ENCODE data around the gene GPR15.
A peak's percentile ranks its signal among the peaks of the same experiment; 100 is the strongest.

DNA sequence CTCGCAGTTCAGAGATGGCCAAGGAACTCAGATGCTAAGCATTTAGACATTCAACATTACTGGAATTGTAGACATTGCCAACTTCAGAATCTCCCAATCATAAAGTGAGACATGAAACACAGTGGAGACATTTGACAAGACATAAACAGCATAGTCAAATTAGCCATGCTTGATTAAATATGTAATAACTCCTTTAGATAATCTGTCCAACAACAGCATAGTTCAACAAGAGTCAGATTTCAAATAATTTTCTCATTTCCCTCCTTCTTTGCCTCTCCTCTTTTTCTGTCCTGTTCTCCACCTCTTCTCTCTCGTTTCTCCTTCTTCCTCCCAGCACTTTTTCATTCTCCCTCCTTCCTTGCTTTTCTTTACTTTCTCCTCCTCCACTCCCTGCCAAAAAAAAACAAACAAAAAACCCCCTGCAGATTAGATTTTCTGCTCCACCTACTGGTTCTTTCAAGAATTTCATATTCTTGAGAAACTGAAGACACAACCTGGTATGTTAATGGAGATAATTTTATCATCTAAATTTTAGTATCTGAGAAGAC, 41.5 kb downstream of the GPR15 start:
- TF ChIP-seq POLR2A (IDR thresholded peaks at IDR 0.05; ENCODE audit: extremely low read depth, insufficient read length): no peak
- TF ChIP-seq, protein P1, sequence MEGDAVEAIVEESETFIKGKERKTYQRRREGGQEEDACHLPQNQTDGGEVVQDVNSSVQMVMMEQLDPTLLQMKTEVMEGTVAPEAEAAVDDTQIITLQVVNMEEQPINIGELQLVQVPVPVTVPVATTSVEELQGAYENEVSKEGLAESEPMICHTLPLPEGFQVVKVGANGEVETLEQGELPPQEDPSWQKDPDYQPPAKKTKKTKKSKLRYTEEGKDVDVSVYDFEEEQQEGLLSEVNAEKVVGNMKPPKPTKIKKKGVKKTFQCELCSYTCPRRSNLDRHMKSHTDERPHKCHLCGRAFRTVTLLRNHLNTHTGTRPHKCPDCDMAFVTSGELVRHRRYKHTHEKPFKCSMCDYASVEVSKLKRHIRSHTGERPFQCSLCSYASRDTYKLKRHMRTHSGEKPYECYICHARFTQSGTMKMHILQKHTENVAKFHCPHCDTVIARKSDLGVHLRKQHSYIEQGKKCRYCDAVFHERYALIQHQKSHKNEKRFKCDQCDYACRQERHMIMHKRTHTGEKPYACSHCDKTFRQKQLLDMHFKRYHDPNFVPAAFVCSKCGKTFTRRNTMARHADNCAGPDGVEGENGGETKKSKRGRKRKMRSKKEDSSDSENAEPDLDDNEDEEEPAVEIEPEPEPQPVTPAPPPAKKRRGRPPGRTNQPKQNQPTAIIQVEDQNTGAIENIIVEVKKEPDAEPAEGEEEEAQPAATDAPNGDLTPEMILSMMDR (IDR thresholded peaks at IDR 0.05; ENCODE audit: low read depth, low read length): peak; percentile 20
